ENCODE data around the gene PUM2. TPM values are rescaled to one million over a fixed set of nuclear protein-coding genes. Genes with fewer than 3 reads are reported as not detected.
A peak's percentile ranks its signal among the peaks of the same experiment; 100 is the strongest.

PUM2 gene
- total and polyA plus RNA-seq, 8 donors: 86.4 to 129 (median 118) TPM

DNA sequence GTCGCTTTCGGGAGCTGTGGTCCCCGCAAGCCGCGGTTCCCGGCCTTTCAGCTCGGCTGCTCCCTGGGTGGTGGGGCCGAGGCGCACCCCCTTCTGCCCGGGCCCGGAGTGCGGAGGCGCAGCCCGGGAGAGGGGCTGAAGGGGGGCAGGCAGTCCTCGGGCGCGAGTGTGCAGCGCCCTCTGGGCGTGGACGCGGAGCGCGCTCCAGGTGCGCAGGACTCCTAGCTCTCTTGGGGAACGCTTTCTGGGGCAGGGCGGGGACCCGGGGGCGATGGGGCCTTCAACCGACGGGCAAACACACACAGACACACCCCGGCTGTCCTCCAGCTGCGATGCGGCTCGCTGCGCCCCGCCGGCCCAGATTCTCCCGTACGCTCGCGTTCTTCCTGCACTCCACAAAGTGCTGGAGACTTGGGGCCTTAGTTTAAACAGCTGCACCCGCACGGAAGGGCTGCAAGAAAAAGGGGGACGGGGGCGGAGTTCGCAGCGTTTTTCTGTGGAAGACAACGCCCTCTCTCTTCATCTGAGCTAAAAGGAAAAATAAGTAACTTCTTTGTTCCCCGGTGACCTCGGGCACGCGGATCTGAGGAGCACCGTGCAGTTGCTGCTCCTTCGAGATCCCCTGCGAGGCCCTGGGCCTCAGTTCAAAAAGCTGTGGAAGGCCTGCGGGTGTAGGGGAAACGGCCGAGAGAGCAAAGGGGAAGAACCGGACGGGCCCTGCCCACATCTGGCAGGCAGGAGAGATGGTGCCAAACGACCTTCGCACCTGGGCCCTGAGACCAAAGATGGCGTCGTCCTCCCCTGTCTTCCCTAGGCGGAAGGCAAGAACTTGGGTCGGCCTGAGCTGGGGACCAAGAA, 125.1 kb downstream of the PUM2 start:
- peak; percentile 89 for ATAC-seq
- intact Hi-C loops (cut with DNase I): loop anchor here in 1 of 2 donors (10.0 kb wide), 1 partner anchor 91 kb away; no protein-coding TSS in a partner anchor
- no peaks in the 10 kb centered on the region for H3K9me3 ChIP-seq

GRCh38 chr2:20224716-20225293, 125.8 kb downstream of the PUM2 start, which contains the start of gene SDC1:
Gene SDC1 (minus strand): TSS chr2:20225130. CDS start chr2:20224867, 263 bp downstream.
- intact Hi-C loops (cut with DNase I): loop anchor here in 1 of 2 donors (10.0 kb wide), 1 partner anchor 90 kb away; no protein-coding TSS in a partner anchor
- peaks cover 7 to 76% of the 10 kb centered on the region in 2 donors for H3K27me3 ChIP-seq
- no peaks in the 10 kb centered on the region for H3K9me3 ChIP-seq
- peaks cover 8 to 27% of the 10 kb centered on the region in 2 donors for H3K4me1 ChIP-seq
- DNase-seq (peak; percentile 64 to 83 (median 72)), ATAC-seq (peak; percentile 76)
- H3K27ac ChIP-seq: peak within 1 kb of the TSS; percentile 70 to 75
- no peaks in the 10 kb centered on the region for H3K36me3 ChIP-seq
- TF ChIP-seq, protein P1, sequence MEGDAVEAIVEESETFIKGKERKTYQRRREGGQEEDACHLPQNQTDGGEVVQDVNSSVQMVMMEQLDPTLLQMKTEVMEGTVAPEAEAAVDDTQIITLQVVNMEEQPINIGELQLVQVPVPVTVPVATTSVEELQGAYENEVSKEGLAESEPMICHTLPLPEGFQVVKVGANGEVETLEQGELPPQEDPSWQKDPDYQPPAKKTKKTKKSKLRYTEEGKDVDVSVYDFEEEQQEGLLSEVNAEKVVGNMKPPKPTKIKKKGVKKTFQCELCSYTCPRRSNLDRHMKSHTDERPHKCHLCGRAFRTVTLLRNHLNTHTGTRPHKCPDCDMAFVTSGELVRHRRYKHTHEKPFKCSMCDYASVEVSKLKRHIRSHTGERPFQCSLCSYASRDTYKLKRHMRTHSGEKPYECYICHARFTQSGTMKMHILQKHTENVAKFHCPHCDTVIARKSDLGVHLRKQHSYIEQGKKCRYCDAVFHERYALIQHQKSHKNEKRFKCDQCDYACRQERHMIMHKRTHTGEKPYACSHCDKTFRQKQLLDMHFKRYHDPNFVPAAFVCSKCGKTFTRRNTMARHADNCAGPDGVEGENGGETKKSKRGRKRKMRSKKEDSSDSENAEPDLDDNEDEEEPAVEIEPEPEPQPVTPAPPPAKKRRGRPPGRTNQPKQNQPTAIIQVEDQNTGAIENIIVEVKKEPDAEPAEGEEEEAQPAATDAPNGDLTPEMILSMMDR (IDR thresholded peaks at IDR 0.05): no peak
- peak within 1 kb of the TSS; percentile 50 to 56 for H3K4me3 ChIP-seq

More for the DNA sequence above, 125.1 kb downstream of the PUM2 start:
- H3K27me3 ChIP-seq: peaks cover 7 to 76% of the 10 kb centered on the region in 2 donors
- H3K27ac ChIP-seq: peak overlapping the region; percentile 70 to 75
- peak; percentile 72 to 91 (median 85) for DNase-seq
- peaks cover 8 to 27% of the 10 kb centered on the region in 2 donors for H3K4me1 ChIP-seq
- H3K36me3 ChIP-seq: no peaks in the 10 kb centered on the region
- H3K4me3 ChIP-seq: peak overlapping the region; percentile 50 to 56
- TF ChIP-seq, protein P1 (IDR thresholded peaks at IDR 0.05): peak; percentile 13 to 38

- Histone ChIP-seq H3K4me1 (peaks cover 8 to 27% of the 10 kb centered on the region in 2 donors), H3K4me3 (peak overlapping the region; percentile 50 to 56), H3K27ac (peak overlapping the region; percentile 70 to 75), H3K9me3 (no peaks in the 10 kb centered on the region), H3K27me3 (peaks cover 7 to 76% of the 10 kb centered on the region in 2 donors), H3K36me3 (no peaks in the 10 kb centered on the region)
- ATAC-seq (peak; percentile 4), DNase-seq (peak in 1 of 4 donors; percentile 76)
- intact Hi-C loops (cut with DNase I): loop anchor here in 1 of 2 donors (10.0 kb wide), 1 partner anchor 89 kb away; no protein-coding TSS in a partner anchor
- TF ChIP-seq, protein P1 (IDR thresholded peaks at IDR 0.05): no peak
These were observed 126.4 kb downstream of the PUM2 start for GRCh38 chr2:20224164-20224715.

DNA sequence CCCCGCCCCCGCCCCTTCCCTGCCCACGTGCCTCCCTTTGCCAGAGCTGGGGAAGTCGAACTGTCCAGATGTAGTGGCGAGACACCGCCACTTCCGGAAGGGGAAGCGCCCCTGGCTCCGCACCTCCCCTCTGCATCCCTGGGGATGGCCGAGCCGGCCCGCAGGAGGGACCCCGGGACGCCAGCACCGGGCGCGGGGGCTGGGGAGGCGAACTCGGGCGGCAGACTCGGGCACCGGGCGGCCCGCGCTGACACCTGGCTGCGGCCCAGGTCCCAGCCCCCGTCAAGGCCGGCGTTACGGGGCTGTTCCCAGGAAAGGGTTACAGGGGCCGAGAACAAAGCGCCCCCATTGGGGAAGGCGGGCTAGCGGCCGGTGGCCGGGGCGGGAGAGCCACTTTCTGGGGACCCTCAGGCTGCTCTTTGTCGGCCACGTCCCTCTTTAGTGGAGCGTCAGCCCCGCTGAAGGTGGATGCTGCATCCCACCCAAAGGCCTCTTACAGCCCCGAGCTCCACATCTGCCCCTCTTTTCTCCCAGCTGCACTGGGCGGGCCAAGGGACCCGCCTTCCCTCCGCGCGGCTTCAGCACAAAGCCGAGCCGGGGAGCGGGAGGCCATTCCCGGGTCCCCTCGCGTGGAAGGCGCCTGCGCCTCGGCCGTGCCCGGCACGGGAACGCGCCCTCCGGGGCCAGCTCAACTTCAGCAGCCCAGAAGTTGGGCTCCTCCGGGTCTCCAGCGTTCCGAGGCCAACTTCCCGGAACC, 127.1 kb downstream of the PUM2 start:
- no peaks in the 10 kb centered on the region for H3K36me3 ChIP-seq
- no peaks in the 10 kb centered on the region for H3K9me3 ChIP-seq
- TF ChIP-seq, protein P1 (IDR thresholded peaks at IDR 0.05): no peak
- H3K27me3 ChIP-seq: peaks cover 7 to 76% of the 10 kb centered on the region in 2 donors
- H3K4me3 ChIP-seq: peak overlapping the region; percentile 50 to 56
- peaks cover 8 to 27% of the 10 kb centered on the region in 2 donors for H3K4me1 ChIP-seq
- peak overlapping the region; percentile 70 to 75 for H3K27ac ChIP-seq
- intact Hi-C loops (cut with DNase I): loop anchor here in 1 of 2 donors (10.0 kb wide), 1 partner anchor 89 kb away; no protein-coding TSS in a partner anchor
- peak in 3 of 4 donors; percentile 45 to 84 (median 58) for DNase-seq
- ATAC-seq: peak; percentile 9
